IMR-90 (cell line): ENCODE results near the gene ITPR2. TPM values are rescaled to one million over a fixed set of nuclear protein-coding genes. Genes with fewer than 3 reads are reported as not detected.
A peak's percentile ranks its signal among the peaks of the same experiment; 100 is the strongest.

ENCODE experiments used
- ATAC-seq: fragments of 200-7000 bp; cut with Tn5 transposase; 2 replicates; pipeline ENCODE4 v1.9.1; 2020; ENCODE audit warnings: low read depth, mild to moderate bottlenecking, moderate library complexity
- BruUV-seq: library from RNA; stranded (reverse); fragments of 400-500 nt; replicated peaks from 2 replicates; lab custom pipeline; 2021; lab: Mats Ljungman, UMichigan
- CTCF ChIA-PET: fragments of 300-600 bp; formaldehyde crosslinking; extraction: SDS; loops from one replicate; lab custom pipeline; 2021; ENCODE audit warnings: antibody characterized with exemption; lab: Yijun Ruan, JAX
- POLR2A ChIA-PET: fragments of 300-600 bp; sonication (Branson Sonifier 250); formaldehyde crosslinking; loops from one replicate; lab custom pipeline; 2022; ENCODE audit warnings: antibody characterized with exemption; ENCODE audit not compliant: unreplicated experiment; lab: Charles Lee
- DNase-seq: peaks from one replicate; pipeline ENCODE4 v3.0.0; 2013
- H2AFZ ChIP-seq: replicated peaks from 2 replicates; pipeline ENCODE3; 2013; ENCODE audit warnings: low read length, mild to moderate bottlenecking; ENCODE audit not compliant: poor library complexity
- H2AK5ac ChIP-seq: 2 replicates; pipeline ENCODE4 v1.6.1; 2013; ENCODE audit warnings: low read depth, low read length, inconsistent platforms
- H2AK9ac ChIP-seq: replicated peaks from 2 replicates; pipeline ENCODE3; 2013; ENCODE audit warnings: mild to moderate bottlenecking, low read depth, low read length, moderate library complexity; ENCODE audit not compliant: poor library complexity
- H2BK120ac ChIP-seq: 2 replicates; pipeline ENCODE4 v1.6.1; 2013; ENCODE audit warnings: low read depth, low read length, inconsistent platforms
- H2BK15ac ChIP-seq: 3 replicates; pipeline ENCODE4 v1.6.1; 2013; ENCODE audit warnings: low read depth, low read length, inconsistent platforms
- H2BK20ac ChIP-seq: 2 replicates; pipeline ENCODE4 v1.6.1; 2013; ENCODE audit warnings: low read depth, mild to moderate bottlenecking, inconsistent platforms, low read length, moderate library complexity
- H2BK5ac ChIP-seq: 2 replicates; pipeline ENCODE4 v1.6.1; 2013; ENCODE audit warnings: mild to moderate bottlenecking, low read depth, low read length, inconsistent platforms; ENCODE audit not compliant: poor library complexity, severe bottlenecking
- H3K14ac ChIP-seq: replicated peaks from 2 replicates; pipeline ENCODE4 v1.6.1; 2013; ENCODE audit warnings: low read depth, low read length, inconsistent platforms
- H3K18ac ChIP-seq: 2 replicates; pipeline ENCODE4 v1.6.1; 2013; ENCODE audit warnings: low read depth, low read length, control low read depth
- H3K23ac ChIP-seq: 2 replicates; pipeline ENCODE4 v1.6.1; 2013; ENCODE audit warnings: low read depth, low read length, inconsistent platforms
- H3K27ac ChIP-seq: 2 replicates; pipeline ENCODE4 v1.5.1; 2013; ENCODE audit warnings: mild to moderate bottlenecking, control low read depth, low read length; ENCODE audit not compliant: insufficient read depth
- H3K27me3 ChIP-seq: 2 replicates; pipeline ENCODE4 v1.6.1; 2013; ENCODE audit warnings: low read length; ENCODE audit not compliant: control insufficient read depth, insufficient read depth
- H3K36me3 ChIP-seq: 2 replicates; pipeline ENCODE4 v1.6.1; 2013; ENCODE audit warnings: low read length, mixed read lengths; ENCODE audit not compliant: control insufficient read depth, insufficient read depth
- H3K4ac ChIP-seq: 2 replicates; pipeline ENCODE4 v1.6.1; 2013; ENCODE audit warnings: low read depth, low read length, inconsistent platforms
- H3K4me1 ChIP-seq: 2 replicates; pipeline ENCODE4 v1.6.1; 2013; ENCODE audit warnings: low read length, mixed read lengths; ENCODE audit not compliant: control insufficient read depth, insufficient read depth
- H3K4me2 ChIP-seq: 2 replicates; pipeline ENCODE4 v1.6.1; 2013; ENCODE audit warnings: low read depth, mild to moderate bottlenecking, control low read depth, low read length, moderate library complexity
- H3K4me3 ChIP-seq: 2 replicates; pipeline ENCODE4 v1.5.1; 2013; ENCODE audit warnings: low read depth, mild to moderate bottlenecking, control low read depth, low read length, moderate library complexity; ENCODE audit not compliant: insufficient read depth
- H3K56ac ChIP-seq: 2 replicates; pipeline ENCODE4 v1.6.1; 2013; ENCODE audit warnings: low read length, inconsistent platforms; ENCODE audit not compliant: insufficient read depth; ENCODE audit errors: extremely low read depth
- H3K79me1 ChIP-seq, 2 experiments: 2 replicates each; pipeline ENCODE4 v1.6.1; 2013; ENCODE audit warnings: low read length in 2 of 2, inconsistent platforms in 1 of 2, low read depth in 1 of 2
- H3K9ac ChIP-seq: 2 replicates; pipeline ENCODE4 v1.6.1; 2013; ENCODE audit warnings: low read depth, low read length, control low read depth
- H3K9me1 ChIP-seq: 2 replicates; pipeline ENCODE4 v1.6.1; 2013; ENCODE audit warnings: low read length, inconsistent platforms; ENCODE audit not compliant: insufficient read depth
- H3K9me3 ChIP-seq: 2 replicates; pipeline ENCODE4 v1.6.1; 2013; ENCODE audit warnings: low read length; ENCODE audit not compliant: control insufficient read depth, insufficient read depth
- H4K20me1 ChIP-seq: 2 replicates; pipeline ENCODE4 v1.6.1; 2013; ENCODE audit warnings: low read length, inconsistent platforms; ENCODE audit not compliant: insufficient read depth
- H4K5ac ChIP-seq: 2 replicates; pipeline ENCODE4 v1.6.1; 2013; ENCODE audit warnings: mild to moderate bottlenecking, low read depth, low read length, control low read depth
- H4K8ac ChIP-seq, 2 experiments: 2 replicates each; pipeline ENCODE4 v1.6.1; 2013; ENCODE audit warnings: low read depth in 2 of 2, low read length in 2 of 2, control low read depth in 1 of 2, inconsistent platforms in 1 of 2
- H4K91ac ChIP-seq: 2 replicates; pipeline ENCODE4 v1.6.1; 2013; ENCODE audit warnings: low read depth, low read length, inconsistent platforms; ENCODE audit not compliant: insufficient read depth
- BHLHE40 ChIP-seq: fragments of 150-350 bp; IDR thresholded peaks from 2 replicates; pipeline ENCODE4 v1.6.1; 2016; ENCODE audit warnings: mild to moderate bottlenecking, low read depth, low read length
- CEBPB ChIP-seq: IDR thresholded peaks from 2 replicates; pipeline ENCODE4 v1.6.1; 2012; ENCODE audit warnings: low read depth, low read length, improper control_type of control experiment
- CHD1 ChIP-seq: IDR thresholded peaks from 2 replicates; pipeline ENCODE4 v1.6.1; 2012; ENCODE audit warnings: low read depth, low read length, improper control_type of control experiment
- CTCF ChIP-seq: conservative IDR thresholded peaks from 2 replicates; pipeline ENCODE4 v1.5.1; 2012; ENCODE audit warnings: mild to moderate bottlenecking, low read depth, low read length, improper control_type of control experiment
- FOS ChIP-seq: fragments of 150-350 bp; IDR thresholded peaks from 2 replicates; pipeline ENCODE4 v1.6.1; 2016; ENCODE audit warnings: low read depth, low read length
- MAFK ChIP-seq: IDR thresholded peaks from 2 replicates; pipeline ENCODE4 v1.6.1; 2012; ENCODE audit warnings: low read depth, low read length, improper control_type of control experiment
- NFE2L2 ChIP-seq: fragments of 150-350 bp; IDR thresholded peaks from 2 replicates; pipeline ENCODE4 v1.6.1; 2016; ENCODE audit warnings: low read depth, mild to moderate bottlenecking, low read length
- POLR2A ChIP-seq: IDR thresholded peaks from 2 replicates; pipeline ENCODE4 v1.6.1; 2012; ENCODE audit warnings: mild to moderate bottlenecking, low read depth, low read length
- RCOR1 ChIP-seq: IDR thresholded peaks from 2 replicates; pipeline ENCODE4 v1.6.1; 2012; ENCODE audit warnings: mild to moderate bottlenecking, low read length, improper control_type of control experiment; ENCODE audit not compliant: insufficient replicate concordance
- SMC3 ChIP-seq: fragments of 150-350 bp; IDR thresholded peaks from 2 replicates; pipeline ENCODE4 v1.6.1; 2016; ENCODE audit warnings: low read depth, mild to moderate bottlenecking, antibody characterized with exemption, low read length, moderate library complexity
- WGBS, 2 experiments: methylation state at CpG; one replicate each; pipeline versions ENCODE4 v1.1.5 to v1.1.7; 2013; ENCODE audit warnings: missing lambda C conversion rate in 2 of 2; ENCODE audit not compliant: insufficient read length in 1 of 2; ENCODE audit errors: extremely low coverage in 2 of 2; 5-methylcytosine and 5-hydroxymethylcytosine counted together
- dilution Hi-C: fragments of 300-500 bp; cut with HindIII; formaldehyde crosslinking; loops from one replicate; pipeline ENCODE4 v1.14.3; 2018; ENCODE audit warnings: low sequenced_read_pairs; ENCODE audit not compliant: unreplicated experiment
- in situ Hi-C: fragments of 300-500 bp; cut with MboI; formaldehyde crosslinking; loops from 3 replicates; pipeline ENCODE4 v1.14.3; 2019; ENCODE audit warnings: low sequenced_read_pairs, inconsistent platforms, mixed read lengths
- intact Hi-C: fragments of 100-400 bp; cut with micrococcal nuclease; formaldehyde crosslinking; loops from 2 replicates; pipeline ENCODE4 v1.10.0; 2022
- polyA plus RNA-seq, 3 experiments: library from polyadenylated mRNA; depleted of rRNA; stranded (reverse); fragments of >200 nt; gene quantifications; 2 replicates each; pipeline ENCODE4 v1.2.3, GENCODE V29; 2012; ENCODE audit warnings: low replicate concordance in 1 of 3
- total RNA-seq: library from RNA; depleted of rRNA; stranded (reverse); fragments of >200 nt; gene quantifications from 2 replicates; pipeline ENCODE4 v1.2.3, GENCODE V29; 2012
- TF ChIP-seq, protein P1 (sequence below): fragments of 150-350 bp; IDR thresholded peaks from 2 replicates; pipeline ENCODE4 v1.6.1; 2016; ENCODE audit warnings: low read depth, mild to moderate bottlenecking, low read length, moderate library complexity, borderline replicate concordance
- TF ChIP-seq, protein P2 (sequence below): fragments of 150-350 bp; IDR thresholded peaks from 2 replicates; pipeline ENCODE4 v1.6.1; 2017; ENCODE audit warnings: mild to moderate bottlenecking, antibody characterized with exemption, low read length, low read depth

ITPR2 gene
- total and polyA plus RNA-seq, 2 of the 4 experiments (the other 2 are of a cell fraction) = 1.2 to 9.0 TPM

DNA sequence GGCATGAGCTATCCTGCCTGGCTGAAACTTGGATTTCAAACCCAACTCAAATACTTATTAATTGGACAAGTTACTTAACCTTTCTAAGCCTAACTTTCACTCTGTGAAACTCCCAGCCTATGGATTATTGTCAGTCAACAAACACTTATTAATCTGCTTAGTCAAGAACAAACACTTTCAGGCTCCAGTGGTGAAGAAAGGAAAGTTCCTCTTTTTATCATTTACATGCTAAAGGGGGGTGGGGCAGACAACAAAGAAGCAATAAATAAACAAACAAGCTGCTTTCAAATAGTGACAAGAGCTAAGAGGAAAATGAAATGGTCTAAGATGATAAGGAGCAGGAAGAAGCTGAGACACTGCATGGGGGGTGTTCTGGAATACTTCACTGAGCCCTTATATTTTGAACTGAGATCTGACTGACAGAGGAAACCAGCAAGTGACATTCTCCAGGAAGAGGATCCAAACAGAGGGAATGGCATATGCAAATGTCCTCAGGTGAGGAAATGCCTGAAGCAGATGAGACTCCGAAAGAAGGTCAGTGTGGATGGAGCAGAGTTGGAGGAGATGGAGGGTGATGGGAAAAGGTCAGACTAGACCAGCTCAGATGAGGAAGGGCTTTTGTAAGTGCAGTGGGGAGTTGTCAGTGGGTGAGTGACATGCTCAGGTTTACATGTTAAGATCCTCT, 259.6 kb downstream of the ITPR2 start:
- 89% methylated on average over 1 of the region's 1 CpG; no CpG with 5 or more reads in 1 of the 2 experiments for WGBS, 2 experiments

More for the DNA sequence above, 259.6 kb downstream of the ITPR2 start:
- H3K9ac ChIP-seq = no peak overlapping the region
- TF ChIP-seq CHD1 = no peak
- TF ChIP-seq MAFK = no peak
- TF ChIP-seq, protein P1, sequence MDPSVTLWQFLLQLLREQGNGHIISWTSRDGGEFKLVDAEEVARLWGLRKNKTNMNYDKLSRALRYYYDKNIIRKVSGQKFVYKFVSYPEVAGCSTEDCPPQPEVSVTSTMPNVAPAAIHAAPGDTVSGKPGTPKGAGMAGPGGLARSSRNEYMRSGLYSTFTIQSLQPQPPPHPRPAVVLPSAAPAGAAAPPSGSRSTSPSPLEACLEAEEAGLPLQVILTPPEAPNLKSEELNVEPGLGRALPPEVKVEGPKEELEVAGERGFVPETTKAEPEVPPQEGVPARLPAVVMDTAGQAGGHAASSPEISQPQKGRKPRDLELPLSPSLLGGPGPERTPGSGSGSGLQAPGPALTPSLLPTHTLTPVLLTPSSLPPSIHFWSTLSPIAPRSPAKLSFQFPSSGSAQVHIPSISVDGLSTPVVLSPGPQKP = no peak
- TF ChIP-seq RCOR1 = no peak
- no peak for TF ChIP-seq BHLHE40
- TF ChIP-seq CEBPB = no peak
- TF ChIP-seq, protein P2, sequence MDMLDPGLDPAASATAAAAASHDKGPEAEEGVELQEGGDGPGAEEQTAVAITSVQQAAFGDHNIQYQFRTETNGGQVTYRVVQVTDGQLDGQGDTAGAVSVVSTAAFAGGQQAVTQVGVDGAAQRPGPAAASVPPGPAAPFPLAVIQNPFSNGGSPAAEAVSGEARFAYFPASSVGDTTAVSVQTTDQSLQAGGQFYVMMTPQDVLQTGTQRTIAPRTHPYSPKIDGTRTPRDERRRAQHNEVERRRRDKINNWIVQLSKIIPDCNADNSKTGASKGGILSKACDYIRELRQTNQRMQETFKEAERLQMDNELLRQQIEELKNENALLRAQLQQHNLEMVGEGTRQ = no peak
- TF ChIP-seq SMC3 = no peak
- TF ChIP-seq NFE2L2 = no peak
- TF ChIP-seq FOS = no peak
- no peak for TF ChIP-seq CTCF
- no peak for TF ChIP-seq POLR2A
- no peak overlapping the region for H2AFZ ChIP-seq
- DNase-seq (no peak), ATAC-seq (no peak)
- H2AK5ac ChIP-seq = no peak overlapping the region
- no peaks in the 10 kb centered on the region for H3K36me3 ChIP-seq
- 0 out of 2 replicates have a peak overlapping the region, but pooled peaks have one; percentile 30 for H3K14ac ChIP-seq
- peaks cover 7% of the 10 kb centered on the region; the same call in 1 of the 2 replicates for H3K9me1 ChIP-seq
- POLR2A ChIA-PET = no interaction called here
- H4K8ac ChIP-seq = no peak overlapping the region
- H3K23ac ChIP-seq = 0 out of 2 replicates have a peak overlapping the region, but pooled peaks have one; percentile 35
- H3K4me1 ChIP-seq = no peaks in the 10 kb centered on the region
- H2AK9ac ChIP-seq = no peak overlapping the region
- no peaks in the 10 kb centered on the region for H4K20me1 ChIP-seq
- no peak overlapping the region for H2BK5ac ChIP-seq
- no peak overlapping the region for H3K4ac ChIP-seq
- no peaks in the 10 kb centered on the region for H3K9me3 ChIP-seq
- H3K4me3 ChIP-seq = no peak overlapping the region
- H3K18ac ChIP-seq = no peak overlapping the region
- H3K4me2 ChIP-seq = no peak overlapping the region
- no peaks in the 10 kb centered on the region for H3K27me3 ChIP-seq
- intact Hi-C loops (no loop called here), dilution Hi-C loops (no loop called here), in situ Hi-C loops (no loop called here)
- no TSS peak for BruUV-seq
- no peak overlapping the region for H4K5ac ChIP-seq
- no peaks in the 10 kb centered on the region for H3K79me1 ChIP-seq
- H3K27ac ChIP-seq = no peak overlapping the region
- no peak overlapping the region for H2BK15ac ChIP-seq
- no peak overlapping the region for H2BK120ac ChIP-seq
- H2BK20ac ChIP-seq = no peak overlapping the region
- H4K91ac ChIP-seq = no peak overlapping the region
- no peak overlapping the region for H3K56ac ChIP-seq
- CTCF ChIA-PET = interaction anchor here (0.7 kb wide), 1 partner anchor 18 kb away, joined by 3 read pairs; no protein-coding TSS in a partner anchor
